ENCODE measurements around the gene SCFD2.

DNA sequence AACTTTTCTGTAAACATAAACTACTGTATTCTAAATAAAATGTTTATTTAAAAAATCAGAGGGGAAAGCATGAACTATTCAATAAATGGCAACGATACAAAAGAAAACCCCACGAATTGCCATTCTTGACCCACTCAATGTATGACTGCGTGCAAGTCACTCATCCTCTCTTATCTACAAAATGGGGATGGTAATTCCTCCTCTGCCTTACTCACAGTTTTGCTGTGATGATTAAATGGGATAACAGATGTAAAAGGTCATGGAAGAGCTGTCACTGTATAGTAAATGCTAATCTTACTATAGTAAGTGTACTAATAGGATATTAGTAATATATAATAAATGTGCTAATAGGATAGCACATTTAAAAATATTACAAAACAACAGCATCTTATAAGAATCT, 173.4 kb downstream of the SCFD2 start:
- TF ChIP-seq, protein P1, sequence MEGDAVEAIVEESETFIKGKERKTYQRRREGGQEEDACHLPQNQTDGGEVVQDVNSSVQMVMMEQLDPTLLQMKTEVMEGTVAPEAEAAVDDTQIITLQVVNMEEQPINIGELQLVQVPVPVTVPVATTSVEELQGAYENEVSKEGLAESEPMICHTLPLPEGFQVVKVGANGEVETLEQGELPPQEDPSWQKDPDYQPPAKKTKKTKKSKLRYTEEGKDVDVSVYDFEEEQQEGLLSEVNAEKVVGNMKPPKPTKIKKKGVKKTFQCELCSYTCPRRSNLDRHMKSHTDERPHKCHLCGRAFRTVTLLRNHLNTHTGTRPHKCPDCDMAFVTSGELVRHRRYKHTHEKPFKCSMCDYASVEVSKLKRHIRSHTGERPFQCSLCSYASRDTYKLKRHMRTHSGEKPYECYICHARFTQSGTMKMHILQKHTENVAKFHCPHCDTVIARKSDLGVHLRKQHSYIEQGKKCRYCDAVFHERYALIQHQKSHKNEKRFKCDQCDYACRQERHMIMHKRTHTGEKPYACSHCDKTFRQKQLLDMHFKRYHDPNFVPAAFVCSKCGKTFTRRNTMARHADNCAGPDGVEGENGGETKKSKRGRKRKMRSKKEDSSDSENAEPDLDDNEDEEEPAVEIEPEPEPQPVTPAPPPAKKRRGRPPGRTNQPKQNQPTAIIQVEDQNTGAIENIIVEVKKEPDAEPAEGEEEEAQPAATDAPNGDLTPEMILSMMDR (IDR thresholded peaks at IDR 0.05; ENCODE audit: borderline replicate concordance, extremely low read depth, low read length, poor library complexity, severe bottlenecking), result no peak
- no peak for TF ChIP-seq EZH2 (IDR thresholded peaks at IDR 0.05; ENCODE audit: borderline replicate concordance, low read depth, low read length, severe bottlenecking)

Measured in DND-41 (cell line).